Caco-2 (cell line): ENCODE measurements around the gene HMGB1. TPM values are rescaled to one million over a fixed set of nuclear protein-coding genes. Genes with fewer than 3 reads are reported as not detected.
A peak's percentile ranks its signal among the peaks of the same experiment; 100 is the strongest.

Experiments used
- BruUV-seq: library from RNA; stranded (reverse); fragments of 400-500 nt; replicated peaks from 2 replicates; lab custom pipeline; 2021; lab: Mats Ljungman, UMichigan
- CTCF ChIA-PET: fragments of 300-600 bp; sonication (Branson Sonifier 250); formaldehyde crosslinking; loops from one replicate; lab custom pipeline; 2022; ENCODE audit warnings: antibody characterized with exemption; lab: Charles Lee
- POLR2A ChIA-PET: fragments of 300-600 bp; sonication (Branson Sonifier 250); formaldehyde crosslinking; loops from one replicate; lab custom pipeline; 2022; ENCODE audit warnings: antibody characterized with exemption; lab: Charles Lee
- DNase-seq, 2 experiments: peaks; one replicate each; pipeline versions ENCODE4 v3.0.0 to v3.0.0-alpha.2; 2020 to 2022
- H3K27me3 ChIP-seq: replicated peaks from 2 replicates; pipeline ENCODE4 v1.6.0; 2011; ENCODE audit warnings: low read length; ENCODE audit not compliant: control insufficient read depth, insufficient read depth
- H3K36me3 ChIP-seq: 2 replicates; pipeline ENCODE4 v1.5.1; 2011; ENCODE audit warnings: low read length; ENCODE audit not compliant: control insufficient read depth, insufficient read depth
- H3K4me1 ChIP-seq: fragments of 250-450 bp; sonication (Bioruptor Pico); 2 replicates; pipeline ENCODE4 v1.5.1; 2020; ENCODE audit warnings: mild to moderate bottlenecking
- H3K4me3 ChIP-seq: 2 replicates; pipeline ENCODE4 v1.5.1; 2011; ENCODE audit warnings: low read depth, mild to moderate bottlenecking, control low read depth, low read length
- H3K9me3 ChIP-seq: fragments of 250-450 bp; sonication (Bioruptor Pico); 2 replicates; pipeline ENCODE4 v1.5.1; 2020; ENCODE audit warnings: mild to moderate bottlenecking, moderate library complexity
- H3K27ac Mint-ChIP-seq: one replicate; pipeline ENCODE4 v1.8.0; 2022; ENCODE audit warnings: mixed read lengths; ENCODE audit not compliant: unreplicated experiment
- H3K27me3 Mint-ChIP-seq: one replicate; pipeline ENCODE4 v1.8.0; 2022; ENCODE audit warnings: mixed read lengths; ENCODE audit not compliant: insufficient read depth, unreplicated experiment
- H3K36me3 Mint-ChIP-seq: one replicate; pipeline ENCODE4 v1.8.0; 2022; ENCODE audit warnings: mild to moderate bottlenecking, mixed read lengths; ENCODE audit not compliant: insufficient read depth, unreplicated experiment
- H3K4me1 Mint-ChIP-seq: one replicate; pipeline ENCODE4 v1.8.0; 2022; ENCODE audit warnings: low read depth, mixed read lengths; ENCODE audit not compliant: unreplicated experiment
- H3K4me3 Mint-ChIP-seq: one replicate; pipeline ENCODE4 v1.8.0; 2022; ENCODE audit warnings: mild to moderate bottlenecking, moderate library complexity, mixed read lengths; ENCODE audit not compliant: unreplicated experiment
- H3K9me3 Mint-ChIP-seq: one replicate; pipeline ENCODE4 v1.8.0; 2022; ENCODE audit warnings: mixed read lengths; ENCODE audit not compliant: unreplicated experiment
- intact Hi-C: fragments of 100-400 bp; cut with micrococcal nuclease; formaldehyde crosslinking; loops from one replicate; pipeline ENCODE4 v1.10.0; 2022; ENCODE audit not compliant: unreplicated experiment
- total RNA-seq: library from RNA; stranded (reverse); gene quantifications from 2 replicates; pipeline ENCODE4 v1.2.3, GENCODE V29; 2022
- TF ChIP-seq, protein P1 (sequence below), 2 experiments: fragments of 200-600 bp in 1 of 2; IDR thresholded peaks; 1 replicate in 1 of 2; 2 replicates in 1 of 2; pipeline versions ENCODE4 v1.5.1 to v1.8.0; 2011 to 2022; ENCODE audit warnings: antibody characterized with exemption in 1 of 2, control low read depth in 1 of 2, inconsistent platforms in 1 of 2, low read depth in 1 of 2, low read length in 1 of 2, mild to moderate bottlenecking in 1 of 2, moderate library complexity in 1 of 2; ENCODE audit not compliant: insufficient read depth in 1 of 2, severe bottlenecking in 1 of 2, unreplicated experiment in 1 of 2

Gene HMGB1
- total RNA-seq, 1 experiment from 2014 or later, result 598 TPM

DNA sequence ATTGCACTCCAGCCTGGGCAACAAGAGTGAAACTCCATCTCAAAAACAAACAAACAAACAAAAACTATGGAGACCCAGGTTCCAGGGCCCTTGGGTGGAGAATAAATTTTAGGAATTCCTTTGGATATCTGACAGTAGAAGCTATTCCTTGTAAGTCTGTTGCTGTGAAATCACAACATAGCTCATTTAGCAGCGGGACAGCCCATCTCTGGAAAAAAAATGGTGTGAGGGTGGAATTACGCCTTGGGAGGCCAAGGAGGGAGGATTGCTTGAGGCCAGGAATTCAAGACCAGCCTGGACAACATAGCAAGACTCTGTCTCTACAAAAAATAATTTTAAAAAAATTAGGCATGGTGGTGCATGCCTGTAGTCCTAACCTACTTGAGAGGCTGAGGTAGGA lies 15.7 kb downstream of the HMGB1 start:
- BruUV-seq, result no TSS peak
- intact Hi-C loops, result no loop called here
- H3K27ac Mint-ChIP-seq, result no peak overlapping the region
- H3K4me3 Mint-ChIP-seq, result no peak overlapping the region
- H3K36me3 Mint-ChIP-seq, result no peaks in the 10 kb centered on the region
- no peak overlapping the region for H3K4me3 ChIP-seq
- no peaks in the 10 kb centered on the region for H3K4me1 Mint-ChIP-seq
- H3K36me3 ChIP-seq, result no peaks in the 10 kb centered on the region
- H3K9me3 ChIP-seq, result no peaks in the 10 kb centered on the region
- POLR2A ChIA-PET, result no interaction called here
- no peaks in the 10 kb centered on the region for H3K27me3 ChIP-seq
- H3K27me3 Mint-ChIP-seq, result no peaks in the 10 kb centered on the region
- DNase-seq, result no peak
- H3K9me3 Mint-ChIP-seq, result no peaks in the 10 kb centered on the region
- TF ChIP-seq, protein P1, sequence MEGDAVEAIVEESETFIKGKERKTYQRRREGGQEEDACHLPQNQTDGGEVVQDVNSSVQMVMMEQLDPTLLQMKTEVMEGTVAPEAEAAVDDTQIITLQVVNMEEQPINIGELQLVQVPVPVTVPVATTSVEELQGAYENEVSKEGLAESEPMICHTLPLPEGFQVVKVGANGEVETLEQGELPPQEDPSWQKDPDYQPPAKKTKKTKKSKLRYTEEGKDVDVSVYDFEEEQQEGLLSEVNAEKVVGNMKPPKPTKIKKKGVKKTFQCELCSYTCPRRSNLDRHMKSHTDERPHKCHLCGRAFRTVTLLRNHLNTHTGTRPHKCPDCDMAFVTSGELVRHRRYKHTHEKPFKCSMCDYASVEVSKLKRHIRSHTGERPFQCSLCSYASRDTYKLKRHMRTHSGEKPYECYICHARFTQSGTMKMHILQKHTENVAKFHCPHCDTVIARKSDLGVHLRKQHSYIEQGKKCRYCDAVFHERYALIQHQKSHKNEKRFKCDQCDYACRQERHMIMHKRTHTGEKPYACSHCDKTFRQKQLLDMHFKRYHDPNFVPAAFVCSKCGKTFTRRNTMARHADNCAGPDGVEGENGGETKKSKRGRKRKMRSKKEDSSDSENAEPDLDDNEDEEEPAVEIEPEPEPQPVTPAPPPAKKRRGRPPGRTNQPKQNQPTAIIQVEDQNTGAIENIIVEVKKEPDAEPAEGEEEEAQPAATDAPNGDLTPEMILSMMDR (IDR thresholded peaks at IDR 0.05; ENCODE audit: insufficient read depth in 1 of 2, low read depth in 1 of 2, low read length in 1 of 2, severe bottlenecking in 1 of 2, unreplicated experiment in 1 of 2), result no peak
- CTCF ChIA-PET, result no interaction called here
- no peaks in the 10 kb centered on the region for H3K4me1 ChIP-seq

DNA sequence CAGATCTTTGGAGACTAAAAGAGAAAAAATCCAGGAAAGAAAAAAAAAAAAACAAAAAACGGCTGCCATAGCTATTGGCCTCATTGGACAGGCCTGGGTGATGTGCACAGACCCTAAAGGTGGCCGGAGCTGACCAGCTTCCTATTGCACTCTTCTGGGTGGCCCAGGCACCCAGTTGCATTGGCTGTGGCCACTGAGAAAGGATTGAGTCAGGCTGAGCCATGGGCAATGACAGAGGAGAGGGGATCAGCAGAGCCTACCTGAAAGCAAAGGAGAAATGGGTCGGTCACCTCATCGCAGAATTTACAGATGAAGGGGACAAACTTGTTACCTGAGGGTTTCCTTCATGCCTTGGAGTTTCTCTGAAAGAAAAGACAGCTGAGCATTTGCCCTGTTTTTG lies 17.3 kb downstream of the HMGB1 start:
- H3K4me3 Mint-ChIP-seq, result no peak overlapping the region
- no peaks in the 10 kb centered on the region for H3K27me3 Mint-ChIP-seq
- no peaks in the 10 kb centered on the region for H3K9me3 Mint-ChIP-seq

DNA sequence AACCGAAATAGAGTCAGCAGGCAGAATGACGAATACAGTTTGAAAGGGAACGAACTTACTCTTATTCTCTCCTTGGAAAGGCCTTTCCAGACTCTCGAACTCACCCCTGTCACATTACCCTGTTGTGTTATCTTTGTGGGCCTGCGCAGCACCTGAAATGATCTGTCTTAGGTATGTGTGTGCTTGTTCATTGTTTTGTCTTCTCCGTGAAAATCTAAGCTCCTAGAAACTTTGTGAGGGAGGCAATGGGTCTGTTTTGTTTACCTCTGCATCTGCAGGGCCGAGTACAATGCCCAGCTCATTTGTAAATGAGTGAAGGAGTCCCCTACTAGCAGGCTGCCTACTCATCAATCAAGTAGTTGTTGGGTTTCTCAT lies 19.6 kb downstream of the HMGB1 start:
- H3K9me3 Mint-ChIP-seq, result no peaks in the 10 kb centered on the region
- Histone ChIP-seq H3K27me3 (no peaks in the 10 kb centered on the region), H3K36me3 (no peaks in the 10 kb centered on the region), H3K9me3 (no peaks in the 10 kb centered on the region), H3K4me3 (no peak overlapping the region), H3K4me1 (no peaks in the 10 kb centered on the region)
- H3K4me1 Mint-ChIP-seq, result no peaks in the 10 kb centered on the region
- no peaks in the 10 kb centered on the region for H3K36me3 Mint-ChIP-seq
- BruUV-seq, result no TSS peak
- H3K4me3 Mint-ChIP-seq, result peak overlapping the region; percentile 34
- ChIA-PET CTCF (interaction anchor here (0.6 kb wide), 1 partner anchor 45 kb away, joined by 5 read pairs; no protein-coding TSS in a partner anchor), POLR2A (interaction anchor here (0.5 kb wide), 1 partner anchor 48 kb away, joined by 4 read pairs; no protein-coding TSS in a partner anchor)
- no peaks in the 10 kb centered on the region for H3K27me3 Mint-ChIP-seq
- intact Hi-C loops, result no loop called here
- peak overlapping the region; percentile 48 for H3K27ac Mint-ChIP-seq
- TF ChIP-seq, protein P1 (IDR thresholded peaks at IDR 0.05; ENCODE audit: insufficient read depth in 1 of 2, low read depth in 1 of 2, low read length in 1 of 2, severe bottlenecking in 1 of 2, unreplicated experiment in 1 of 2), result no peak
- no peak for DNase-seq

More for the DNA sequence above, 17.3 kb downstream of the HMGB1 start:
- H3K4me1 Mint-ChIP-seq, result no peaks in the 10 kb centered on the region
- intact Hi-C loops, result no loop called here
- POLR2A ChIA-PET, result interaction anchor here (0.6 kb wide), 1 partner anchor 16 kb away, joined by 3 read pairs; no protein-coding TSS in a partner anchor
- no peaks in the 10 kb centered on the region for H3K36me3 Mint-ChIP-seq
- no peak overlapping the region for H3K4me3 ChIP-seq
- H3K27ac Mint-ChIP-seq, result no peak overlapping the region
- BruUV-seq, result no TSS peak
- TF ChIP-seq, protein P1 (IDR thresholded peaks at IDR 0.05; ENCODE audit: insufficient read depth in 1 of 2, low read depth in 1 of 2, low read length in 1 of 2, severe bottlenecking in 1 of 2, unreplicated experiment in 1 of 2), result no peak
- CTCF ChIA-PET, result interaction anchor here (0.7 to 0.9 kb wide), 2 partner anchors 9 to 142 kb away, joined by 3 to 4 read pairs; no protein-coding TSS in a partner anchor
- H3K4me1 ChIP-seq, result no peaks in the 10 kb centered on the region
- no peaks in the 10 kb centered on the region for H3K9me3 ChIP-seq
- DNase-seq, result no peak
- H3K27me3 ChIP-seq, result no peaks in the 10 kb centered on the region
- no peaks in the 10 kb centered on the region for H3K36me3 ChIP-seq
